Measurements from ENCODE around the gene CENATAC. TPM values are rescaled to one million over a fixed set of nuclear protein-coding genes. Genes with fewer than 3 reads are reported as not detected.
"Not testable (repeated sequence)": the region's sequence is repeated elsewhere in the genome, so short reads cannot be mapped to it uniquely, and the experiment has no call there.

The CENATAC gene
- total and polyA plus RNA-seq, 2 donors (not counting 1 experiment from before 2014, with no cell fraction given) = 10.1 to 21.5 TPM

DNA sequence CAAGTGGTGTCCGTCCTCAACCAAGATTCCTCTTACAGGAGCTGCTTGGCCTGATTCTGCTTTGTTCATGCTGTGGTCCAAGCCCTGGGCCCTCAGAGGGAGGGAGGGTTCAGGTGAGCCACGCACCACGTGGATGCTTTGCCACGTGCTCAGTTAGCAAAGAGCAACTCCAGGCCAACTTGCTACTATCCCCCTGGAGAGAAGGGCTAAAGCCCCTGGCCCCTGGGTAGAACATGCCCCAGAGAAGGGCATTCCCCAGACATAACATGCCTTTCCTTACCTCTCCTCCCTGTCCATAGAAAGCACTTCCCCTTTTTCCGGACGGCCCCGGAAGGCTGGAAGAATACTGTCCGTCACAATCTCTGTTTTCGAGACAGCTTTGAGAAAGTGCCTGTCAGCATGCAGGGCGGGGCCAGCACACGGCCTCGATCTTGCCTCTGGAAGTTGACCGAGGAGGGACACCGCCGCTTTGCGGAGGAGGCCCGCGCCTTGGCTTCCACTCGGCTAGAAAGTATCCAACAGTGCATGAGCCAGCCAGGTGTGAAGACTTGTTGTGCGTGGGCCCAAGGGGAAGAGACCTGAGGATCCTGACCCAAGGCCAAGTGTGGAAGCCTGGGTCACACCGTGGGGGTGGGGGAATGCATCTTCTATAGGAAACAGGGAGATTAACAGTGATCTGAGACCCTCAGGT is 17.6 kb upstream of the CENATAC start:
- Histone ChIP-seq H3K36me3 (ENCODE audit: control insufficient read depth, insufficient read depth, low read length) (no peaks in the 10 kb centered on the region), H3K9ac (ENCODE audit: insufficient read depth, low read length) (no peak overlapping the region), H3K4me3 (replicated peaks in 1 of 4; ENCODE audit: control extremely low read depth in 1 of 4, insufficient read depth in 1 of 4, low read depth in 3 of 4, low read length in 4 of 4) (no peak overlapping the region), H3K9me3 (ENCODE audit: control insufficient read depth, insufficient read depth, low read depth, low read length) (no peaks in the 10 kb centered on the region), H3K27me3 (ENCODE audit: control insufficient read depth, insufficient read depth, low read length) (peaks cover 4% of the 10 kb centered on the region), H3K4me1 (ENCODE audit: control insufficient read depth, extremely low read depth, insufficient read depth, low read length) (no peaks in the 10 kb centered on the region), H2AFZ (ENCODE audit: low read length) (peak overlapping the region; percentile 2), H3K27ac (ENCODE audit: insufficient read depth, low read length) (no peak overlapping the region), H4K20me1 (ENCODE audit: control insufficient read depth, extremely low read depth, insufficient read depth, low read length) (no peaks in the 10 kb centered on the region), H3K4me2 (ENCODE audit: extremely low read depth, insufficient read depth, low read length) (peak overlapping the region; percentile 0), H3K79me2 (ENCODE audit: control insufficient read depth, insufficient read depth, low read length) (no peaks in the 10 kb centered on the region)
- TF ChIP-seq, protein P1, sequence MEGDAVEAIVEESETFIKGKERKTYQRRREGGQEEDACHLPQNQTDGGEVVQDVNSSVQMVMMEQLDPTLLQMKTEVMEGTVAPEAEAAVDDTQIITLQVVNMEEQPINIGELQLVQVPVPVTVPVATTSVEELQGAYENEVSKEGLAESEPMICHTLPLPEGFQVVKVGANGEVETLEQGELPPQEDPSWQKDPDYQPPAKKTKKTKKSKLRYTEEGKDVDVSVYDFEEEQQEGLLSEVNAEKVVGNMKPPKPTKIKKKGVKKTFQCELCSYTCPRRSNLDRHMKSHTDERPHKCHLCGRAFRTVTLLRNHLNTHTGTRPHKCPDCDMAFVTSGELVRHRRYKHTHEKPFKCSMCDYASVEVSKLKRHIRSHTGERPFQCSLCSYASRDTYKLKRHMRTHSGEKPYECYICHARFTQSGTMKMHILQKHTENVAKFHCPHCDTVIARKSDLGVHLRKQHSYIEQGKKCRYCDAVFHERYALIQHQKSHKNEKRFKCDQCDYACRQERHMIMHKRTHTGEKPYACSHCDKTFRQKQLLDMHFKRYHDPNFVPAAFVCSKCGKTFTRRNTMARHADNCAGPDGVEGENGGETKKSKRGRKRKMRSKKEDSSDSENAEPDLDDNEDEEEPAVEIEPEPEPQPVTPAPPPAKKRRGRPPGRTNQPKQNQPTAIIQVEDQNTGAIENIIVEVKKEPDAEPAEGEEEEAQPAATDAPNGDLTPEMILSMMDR (conservative IDR thresholded peaks at IDR 0.05 in 1 of 2, IDR thresholded peaks at IDR 0.05 in 1 of 2; ENCODE audit: low read depth in 1 of 2, low read length in 2 of 2) = no peak
- TF ChIP-seq EZH2 (IDR thresholded peaks at IDR 0.05; ENCODE audit: low read length, missing control alignments) = no peak
- no peak for DNase-seq (ENCODE audit: low read depth in 2 of 2)

DNA sequence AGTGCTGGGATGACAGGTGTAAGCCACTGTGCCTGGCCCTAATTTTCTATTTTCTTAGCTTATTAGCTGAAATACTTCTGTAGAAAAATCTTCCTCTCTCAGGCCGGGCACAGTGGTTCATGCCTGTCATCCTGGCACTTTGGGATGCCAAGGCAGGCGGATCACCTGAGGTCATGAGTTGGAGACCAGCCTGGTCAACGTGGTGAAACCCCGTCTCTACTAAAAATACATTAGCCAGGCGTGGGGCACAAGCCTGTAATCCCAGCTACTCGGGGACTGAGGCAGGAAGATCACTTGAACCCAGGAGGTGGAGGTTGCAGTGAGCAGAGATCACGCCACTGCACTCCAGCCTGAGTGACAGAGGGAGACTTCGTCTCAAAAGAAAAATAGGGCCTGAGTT is 13.6 kb upstream of the CENATAC start:
- H3K9me3 ChIP-seq (ENCODE audit: control insufficient read depth, insufficient read depth, low read depth, low read length); H3K27ac ChIP-seq (ENCODE audit: insufficient read depth, low read length); H3K79me2 ChIP-seq (ENCODE audit: control insufficient read depth, insufficient read depth, low read length); H3K36me3 ChIP-seq (ENCODE audit: control insufficient read depth, insufficient read depth, low read length); H3K4me2 ChIP-seq (ENCODE audit: extremely low read depth, insufficient read depth, low read length); H3K4me3 ChIP-seq (replicated peaks in 1 of 4; ENCODE audit: control extremely low read depth in 1 of 4, insufficient read depth in 1 of 4, low read depth in 3 of 4, low read length in 4 of 4); H3K4me1 ChIP-seq (ENCODE audit: control insufficient read depth, extremely low read depth, insufficient read depth, low read length); H3K27me3 ChIP-seq (ENCODE audit: control insufficient read depth, insufficient read depth, low read length); H3K9ac ChIP-seq (ENCODE audit: insufficient read depth, low read length); H2AFZ ChIP-seq (ENCODE audit: low read length); DNase-seq (ENCODE audit: low read depth in 2 of 2); H4K20me1 ChIP-seq (ENCODE audit: control insufficient read depth, extremely low read depth, insufficient read depth, low read length): not testable (repeated sequence)

DNA sequence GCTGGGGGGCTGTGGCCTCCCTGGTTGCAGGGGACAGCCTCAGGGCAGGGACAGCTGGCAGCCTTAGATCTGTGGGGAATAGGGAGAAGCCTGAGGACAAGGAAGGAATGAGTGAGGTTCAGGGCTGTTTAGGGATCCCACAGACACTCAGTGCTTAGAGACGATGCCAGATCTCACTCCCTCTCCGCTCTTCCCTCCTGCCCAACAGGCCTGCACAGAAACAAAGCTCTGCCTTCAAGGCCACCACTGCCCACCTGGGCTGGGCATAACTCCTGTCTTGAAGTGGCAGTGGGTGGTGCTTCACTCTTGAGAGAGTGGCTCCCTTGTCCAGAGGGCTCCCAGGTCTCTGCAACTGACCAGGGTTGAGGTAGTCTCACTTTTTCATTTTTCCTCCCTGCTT is 13.1 kb upstream of the CENATAC start:
- Histone ChIP-seq H2AFZ (ENCODE audit: low read length) (no peak overlapping the region), H3K79me2 (ENCODE audit: control insufficient read depth, insufficient read depth, low read length) (no peaks in the 10 kb centered on the region), H3K4me1 (ENCODE audit: control insufficient read depth, extremely low read depth, insufficient read depth, low read length) (no peaks in the 10 kb centered on the region), H3K9me3 (ENCODE audit: control insufficient read depth, insufficient read depth, low read depth, low read length) (no peaks in the 10 kb centered on the region), H3K27ac (ENCODE audit: insufficient read depth, low read length) (no peak overlapping the region), H3K4me2 (ENCODE audit: extremely low read depth, insufficient read depth, low read length) (no peak overlapping the region), H3K27me3 (ENCODE audit: control insufficient read depth, insufficient read depth, low read length) (no peaks in the 10 kb centered on the region), H3K36me3 (ENCODE audit: control insufficient read depth, insufficient read depth, low read length) (no peaks in the 10 kb centered on the region), H4K20me1 (ENCODE audit: control insufficient read depth, extremely low read depth, insufficient read depth, low read length) (no peaks in the 10 kb centered on the region), H3K9ac (ENCODE audit: insufficient read depth, low read length) (no peak overlapping the region), H3K4me3 (replicated peaks in 1 of 4; ENCODE audit: control extremely low read depth in 1 of 4, insufficient read depth in 1 of 4, low read depth in 3 of 4, low read length in 4 of 4) (no peak overlapping the region)
- TF ChIP-seq EZH2 (IDR thresholded peaks at IDR 0.05; ENCODE audit: low read length, missing control alignments) = no peak
- TF ChIP-seq, protein P1 (conservative IDR thresholded peaks at IDR 0.05 in 1 of 2, IDR thresholded peaks at IDR 0.05 in 1 of 2; ENCODE audit: low read depth in 1 of 2, low read length in 2 of 2) = no peak
- DNase-seq (ENCODE audit: low read depth in 2 of 2) = no peak
